ENCODE results near the gene NCF2.
A peak's percentile ranks its signal among the peaks of the same experiment; 100 is the strongest.

The NCF2 gene

GRCh38 chr1:183567584-183567983 is 22.7 kb downstream of the NCF2 start:
- in situ Hi-C loops (cut with MboI; ENCODE audit: low sequenced_read_pairs, unreplicated experiment): loop anchor here (25.0 kb wide), 1 partner anchor 280 kb away; no protein-coding TSS in a partner anchor
- TF ChIP-seq, protein P1, sequence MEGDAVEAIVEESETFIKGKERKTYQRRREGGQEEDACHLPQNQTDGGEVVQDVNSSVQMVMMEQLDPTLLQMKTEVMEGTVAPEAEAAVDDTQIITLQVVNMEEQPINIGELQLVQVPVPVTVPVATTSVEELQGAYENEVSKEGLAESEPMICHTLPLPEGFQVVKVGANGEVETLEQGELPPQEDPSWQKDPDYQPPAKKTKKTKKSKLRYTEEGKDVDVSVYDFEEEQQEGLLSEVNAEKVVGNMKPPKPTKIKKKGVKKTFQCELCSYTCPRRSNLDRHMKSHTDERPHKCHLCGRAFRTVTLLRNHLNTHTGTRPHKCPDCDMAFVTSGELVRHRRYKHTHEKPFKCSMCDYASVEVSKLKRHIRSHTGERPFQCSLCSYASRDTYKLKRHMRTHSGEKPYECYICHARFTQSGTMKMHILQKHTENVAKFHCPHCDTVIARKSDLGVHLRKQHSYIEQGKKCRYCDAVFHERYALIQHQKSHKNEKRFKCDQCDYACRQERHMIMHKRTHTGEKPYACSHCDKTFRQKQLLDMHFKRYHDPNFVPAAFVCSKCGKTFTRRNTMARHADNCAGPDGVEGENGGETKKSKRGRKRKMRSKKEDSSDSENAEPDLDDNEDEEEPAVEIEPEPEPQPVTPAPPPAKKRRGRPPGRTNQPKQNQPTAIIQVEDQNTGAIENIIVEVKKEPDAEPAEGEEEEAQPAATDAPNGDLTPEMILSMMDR (IDR thresholded peaks at IDR 0.05; ENCODE audit: borderline replicate concordance, control extremely low read depth, extremely low read depth, insufficient read depth, missing control alignments): no peak
- DNase-seq (ENCODE audit: low spot score): peak; percentile 57

DNA sequence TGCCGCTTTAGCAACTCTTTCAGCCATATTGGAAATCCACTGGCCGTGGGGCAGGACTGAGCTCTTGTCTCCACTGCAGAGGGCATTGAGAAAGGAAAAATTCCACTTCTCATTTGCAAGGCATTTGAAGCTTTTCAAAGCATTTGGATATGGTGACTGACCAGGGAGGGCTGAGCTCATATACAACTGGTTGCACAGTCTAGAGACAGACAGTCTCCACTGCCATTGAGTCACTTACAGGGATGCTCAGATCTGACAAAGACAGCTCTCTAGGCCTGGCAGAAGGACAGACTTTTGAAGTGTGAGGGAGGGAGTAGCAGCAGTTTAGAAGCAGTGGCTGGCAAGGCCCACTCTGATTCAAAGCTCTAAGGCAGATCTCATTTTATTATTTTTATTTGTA is 24.2 kb downstream of the NCF2 start:
- TF ChIP-seq, protein P1 (IDR thresholded peaks at IDR 0.05; ENCODE audit: borderline replicate concordance, control extremely low read depth, extremely low read depth, insufficient read depth, missing control alignments): no peak
- in situ Hi-C loops (cut with MboI; ENCODE audit: low sequenced_read_pairs, unreplicated experiment): loop anchor here (25.0 kb wide), 1 partner anchor 279 kb away; no protein-coding TSS in a partner anchor
- DNase-seq (ENCODE audit: low spot score): no peak

- in situ Hi-C loops (cut with MboI; ENCODE audit: low sequenced_read_pairs, unreplicated experiment): loop anchor here (25.0 kb wide), 1 partner anchor 278 kb away; no protein-coding TSS in a partner anchor
- TF ChIP-seq, protein P1 (IDR thresholded peaks at IDR 0.05; ENCODE audit: borderline replicate concordance, control extremely low read depth, extremely low read depth, insufficient read depth, missing control alignments): no peak
- DNase-seq (ENCODE audit: low spot score): no peak
These were observed 25.0 kb downstream of the NCF2 start for GRCh38 chr1:183565261-183565660.

GRCh38 chr1:183562701-183563100 is 27.6 kb downstream of the NCF2 start:
- TF ChIP-seq, protein P1 (IDR thresholded peaks at IDR 0.05; ENCODE audit: borderline replicate concordance, control extremely low read depth, extremely low read depth, insufficient read depth, missing control alignments): no peak
- in situ Hi-C loops (cut with MboI; ENCODE audit: low sequenced_read_pairs, unreplicated experiment): loop anchor here (25.0 kb wide), 1 partner anchor 275 kb away; no protein-coding TSS in a partner anchor
- no peak for DNase-seq (ENCODE audit: low spot score)

GRCh38 chr1:183559061-183559460 is 31.2 kb downstream of the NCF2 start:
- DNase-seq (ENCODE audit: low spot score): no peak
- in situ Hi-C loops (cut with MboI; ENCODE audit: low sequenced_read_pairs, unreplicated experiment): loop anchor here (25.0 kb wide), 1 partner anchor 272 kb away; no protein-coding TSS in a partner anchor
- TF ChIP-seq, protein P1 (IDR thresholded peaks at IDR 0.05; ENCODE audit: borderline replicate concordance, control extremely low read depth, extremely low read depth, insufficient read depth, missing control alignments): no peak

DNA sequence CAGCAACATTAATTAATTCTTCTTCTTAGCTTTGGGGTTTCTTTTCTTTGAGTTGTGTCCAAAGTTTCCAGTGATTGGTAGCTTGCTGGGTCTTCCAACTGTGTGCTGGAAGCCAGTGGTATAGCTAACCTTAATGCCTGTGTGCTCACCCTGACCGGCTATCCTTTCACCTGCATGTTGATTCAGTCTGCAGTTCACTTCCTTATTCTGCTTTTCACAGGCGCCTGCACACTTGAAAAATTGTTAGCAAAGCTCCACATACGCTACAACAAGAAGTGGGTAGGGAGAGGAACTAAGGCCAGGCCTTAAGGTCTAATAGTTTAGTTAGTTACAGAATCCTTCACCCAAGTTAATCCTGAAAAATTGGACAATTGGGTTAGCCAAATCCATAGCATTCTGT is 35.7 kb downstream of the NCF2 start:
- DNase-seq (ENCODE audit: low spot score): no peak
- in situ Hi-C loops (cut with MboI; ENCODE audit: low sequenced_read_pairs, unreplicated experiment): loop anchor here (25.0 kb wide), 1 partner anchor 267 kb away; no protein-coding TSS in a partner anchor
- TF ChIP-seq, protein P1 (IDR thresholded peaks at IDR 0.05; ENCODE audit: borderline replicate concordance, control extremely low read depth, extremely low read depth, insufficient read depth, missing control alignments): no peak
